Progenitor cell of endocrine pancreas (in vitro differentiated cells): ENCODE data around the gene SH3GL2. TPM values are rescaled to one million over a fixed set of nuclear protein-coding genes. Genes with fewer than 3 reads are reported as not detected.

ENCODE experiments used
- DNase-seq: peaks from one replicate; pipeline ENCODE4 v3.0.0; 2021; ENCODE audit warnings: low spot score; ENCODE audit not compliant: unreplicated experiment
- H3K27ac Mint-ChIP-seq: 2 replicates; pipeline ENCODE4 v1.8.0; 2021; ENCODE audit warnings: mild to moderate bottlenecking, moderate library complexity, mixed read lengths
- H3K27me3 Mint-ChIP-seq: 2 replicates; pipeline ENCODE4 v1.8.0; 2021; ENCODE audit warnings: mixed read lengths
- H3K36me3 Mint-ChIP-seq: 2 replicates; pipeline ENCODE4 v1.8.0; 2022; ENCODE audit warnings: mixed read lengths; ENCODE audit not compliant: insufficient read depth
- H3K4me1 Mint-ChIP-seq: 2 replicates; pipeline ENCODE4 v1.8.0; 2021; ENCODE audit warnings: low read depth, mixed read lengths
- H3K4me3 Mint-ChIP-seq: 2 replicates; pipeline ENCODE4 v1.8.0; 2021; ENCODE audit warnings: low read depth, mild to moderate bottlenecking, moderate library complexity, mixed read lengths
- H3K9me3 Mint-ChIP-seq: 2 replicates; pipeline ENCODE4 v1.8.0; 2021; ENCODE audit warnings: low read depth, mixed read lengths
- CTCF ChIP-seq: fragments of 200-600 bp; sonication (generic); IDR thresholded peaks from one replicate; pipeline ENCODE4 v1.5.0; 2021; ENCODE audit warnings: antibody characterized with exemption, mild to moderate bottlenecking; ENCODE audit not compliant: unreplicated experiment
- total RNA-seq: library from RNA; stranded (reverse); gene quantifications from 2 replicates; pipeline ENCODE4 v1.2.1, GENCODE V29; 2021

SH3GL2 gene
- total RNA-seq, 1 donor from 2014 or later: 3.3 TPM

GRCh38 chr9:17614250-17614649 is 35.4 kb downstream of the SH3GL2 start:
- Mint-ChIP-seq H3K9me3 (no peaks in the 10 kb centered on the region), H3K4me1 (no peaks in the 10 kb centered on the region), H3K27me3 (no peaks in the 10 kb centered on the region), H3K27ac (no peak overlapping the region), H3K4me3 (no peak overlapping the region), H3K36me3 (no peaks in the 10 kb centered on the region)
- no peak for DNase-seq
- no peak for TF ChIP-seq CTCF

GRCh38 chr9:17614903-17615302 is 36.0 kb downstream of the SH3GL2 start:
- Mint-ChIP-seq H3K27me3 (no peaks in the 10 kb centered on the region), H3K9me3 (no peaks in the 10 kb centered on the region), H3K27ac (no peak overlapping the region), H3K4me3 (no peak overlapping the region), H3K36me3 (no peaks in the 10 kb centered on the region), H3K4me1 (no peaks in the 10 kb centered on the region)
- no peak for DNase-seq
- no peak for TF ChIP-seq CTCF

- H3K27me3 Mint-ChIP-seq: no peaks in the 10 kb centered on the region
- no peak for TF ChIP-seq CTCF
- DNase-seq: no peak
- H3K4me1 Mint-ChIP-seq: no peaks in the 10 kb centered on the region
- H3K9me3 Mint-ChIP-seq: no peaks in the 10 kb centered on the region
- H3K27ac Mint-ChIP-seq: no peak overlapping the region
- H3K4me3 Mint-ChIP-seq: no peak overlapping the region
- H3K36me3 Mint-ChIP-seq: no peaks in the 10 kb centered on the region
Measured at GRCh38 chr9:17622141-17622540, 43.3 kb downstream of the SH3GL2 start.

GRCh38 chr9:17622749-17623148 is 43.9 kb downstream of the SH3GL2 start:
- Mint-ChIP-seq H3K27ac (no peak overlapping the region), H3K9me3 (no peaks in the 10 kb centered on the region), H3K4me3 (no peak overlapping the region), H3K27me3 (no peaks in the 10 kb centered on the region), H3K4me1 (no peaks in the 10 kb centered on the region), H3K36me3 (no peaks in the 10 kb centered on the region)
- no peak for TF ChIP-seq CTCF
- no peak for DNase-seq

- no peaks in the 10 kb centered on the region for H3K27me3 Mint-ChIP-seq
- no peak overlapping the region for H3K27ac Mint-ChIP-seq
- no peak for TF ChIP-seq CTCF
- H3K4me3 Mint-ChIP-seq: no peak overlapping the region
- no peaks in the 10 kb centered on the region for H3K4me1 Mint-ChIP-seq
- H3K9me3 Mint-ChIP-seq: no peaks in the 10 kb centered on the region
- no peaks in the 10 kb centered on the region for H3K36me3 Mint-ChIP-seq
- DNase-seq: no peak
Measured at GRCh38 chr9:17623965-17624364, 45.1 kb downstream of the SH3GL2 start.

- Mint-ChIP-seq H3K9me3 (no peaks in the 10 kb centered on the region), H3K36me3 (no peaks in the 10 kb centered on the region), H3K4me1 (no peaks in the 10 kb centered on the region), H3K27ac (no peak overlapping the region), H3K4me3 (no peak overlapping the region), H3K27me3 (no peaks in the 10 kb centered on the region)
- no peak for TF ChIP-seq CTCF
- no peak for DNase-seq
Measured at GRCh38 chr9:17624571-17624970, 45.7 kb downstream of the SH3GL2 start.
